ENCODE results near the gene ANKRD42.

GRCh38 chr11:83194281-83195142 is 1.0 kb downstream of the ANKRD42 start:
- peak; percentile 8 to 11 for TF ChIP-seq POLR2A (IDR thresholded peaks at IDR 0.05)
- TF ChIP-seq, protein P1, sequence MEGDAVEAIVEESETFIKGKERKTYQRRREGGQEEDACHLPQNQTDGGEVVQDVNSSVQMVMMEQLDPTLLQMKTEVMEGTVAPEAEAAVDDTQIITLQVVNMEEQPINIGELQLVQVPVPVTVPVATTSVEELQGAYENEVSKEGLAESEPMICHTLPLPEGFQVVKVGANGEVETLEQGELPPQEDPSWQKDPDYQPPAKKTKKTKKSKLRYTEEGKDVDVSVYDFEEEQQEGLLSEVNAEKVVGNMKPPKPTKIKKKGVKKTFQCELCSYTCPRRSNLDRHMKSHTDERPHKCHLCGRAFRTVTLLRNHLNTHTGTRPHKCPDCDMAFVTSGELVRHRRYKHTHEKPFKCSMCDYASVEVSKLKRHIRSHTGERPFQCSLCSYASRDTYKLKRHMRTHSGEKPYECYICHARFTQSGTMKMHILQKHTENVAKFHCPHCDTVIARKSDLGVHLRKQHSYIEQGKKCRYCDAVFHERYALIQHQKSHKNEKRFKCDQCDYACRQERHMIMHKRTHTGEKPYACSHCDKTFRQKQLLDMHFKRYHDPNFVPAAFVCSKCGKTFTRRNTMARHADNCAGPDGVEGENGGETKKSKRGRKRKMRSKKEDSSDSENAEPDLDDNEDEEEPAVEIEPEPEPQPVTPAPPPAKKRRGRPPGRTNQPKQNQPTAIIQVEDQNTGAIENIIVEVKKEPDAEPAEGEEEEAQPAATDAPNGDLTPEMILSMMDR (IDR thresholded peaks at IDR 0.05 in 4 of 5, conservative IDR thresholded peaks at IDR 0.05 in 1 of 5) = no peak
